MCF 10A (cell line): Measurements from ENCODE around the gene TEX19. TPM values are rescaled to one million over a fixed set of nuclear protein-coding genes. Genes with fewer than 3 reads are reported as not detected.
"Not testable (repeated sequence)": the region's sequence is repeated elsewhere in the genome, so short reads cannot be mapped to it uniquely, and the experiment has no call there.

Source experiments
- BruUV-seq: library from RNA; stranded (reverse); fragments of 400-500 nt; replicated peaks from 2 replicates; lab custom pipeline; 2021; lab: Mats Ljungman, UMichigan
- CTCF ChIA-PET: fragments of 300-600 bp; sonication (Branson Sonifier 250); formaldehyde crosslinking; extraction: SDS; loops from one replicate; lab custom pipeline; 2021; ENCODE audit warnings: antibody characterized with exemption, inconsistent platforms; lab: Yijun Ruan, JAX
- POLR2A ChIA-PET: fragments of 300-600, 350-650 bp; sonication (Branson Sonifier 250); formaldehyde crosslinking; extraction: SDS; loops from one replicate; lab custom pipeline; 2020; ENCODE audit warnings: antibody characterized with exemption, inconsistent platforms; lab: Yijun Ruan, JAX
- DNase-seq: peaks from one replicate; pipeline ENCODE4 v3.0.0-alpha.2; 2018; ENCODE audit not compliant: unreplicated experiment
- H3K27ac Mint-ChIP-seq: one replicate; pipeline ENCODE4 v1.8.0; 2022; ENCODE audit warnings: mild to moderate bottlenecking, low read depth, mixed read lengths; ENCODE audit not compliant: unreplicated experiment
- H3K27me3 Mint-ChIP-seq: one replicate; pipeline ENCODE4 v1.8.0; 2022; ENCODE audit warnings: mixed read lengths; ENCODE audit not compliant: insufficient read depth, unreplicated experiment
- H3K36me3 Mint-ChIP-seq: one replicate; pipeline ENCODE4 v1.8.0; 2022; ENCODE audit warnings: mild to moderate bottlenecking, moderate library complexity, mixed read lengths; ENCODE audit not compliant: insufficient read depth, unreplicated experiment
- H3K4me1 Mint-ChIP-seq: one replicate; pipeline ENCODE4 v1.8.0; 2022; ENCODE audit warnings: mixed read lengths; ENCODE audit not compliant: insufficient read depth, unreplicated experiment
- H3K4me3 Mint-ChIP-seq: one replicate; pipeline ENCODE4 v1.8.0; 2022; ENCODE audit warnings: mild to moderate bottlenecking, moderate library complexity, mixed read lengths; ENCODE audit not compliant: unreplicated experiment
- H3K9me3 Mint-ChIP-seq: one replicate; pipeline ENCODE4 v1.8.0; 2022; ENCODE audit warnings: mixed read lengths; ENCODE audit not compliant: unreplicated experiment
- CTCF ChIP-seq: fragments of 200-600 bp; IDR thresholded peaks from one replicate; pipeline ENCODE4 v1.8.0; 2022; ENCODE audit warnings: antibody characterized with exemption, mild to moderate bottlenecking; ENCODE audit not compliant: unreplicated experiment
- intact Hi-C: fragments of 100-400 bp; cut with micrococcal nuclease; formaldehyde crosslinking; loops from 2 replicates; pipeline ENCODE4 v1.14.1; 2022
- total RNA-seq: library from RNA; stranded (reverse); gene quantifications from 2 replicates; pipeline ENCODE4 v1.2.3, GENCODE V29; 2022

The TEX19 gene
- total RNA-seq, 1 experiment from 2014 or later, result not detected

GRCh38 chr17:82344175-82344907 lies 14.7 kb upstream of the TEX19 start:
- ChIA-PET CTCF (interaction anchor here (0.7 kb wide), 1 partner anchor 26 kb away, joined by 3 read pairs; no protein-coding TSS in a partner anchor), POLR2A (interaction anchor here (0.6 to 1.2 kb wide), 5 partner anchors 12 to 466 kb away, joined by 3 to 4 read pairs (median 3); no protein-coding TSS in a partner anchor)
- intact Hi-C loops, result no loop called here
- Mint-ChIP-seq H3K27me3 (peaks cover 11% of the 10 kb centered on the region), H3K36me3 (no peaks in the 10 kb centered on the region), H3K27ac (no peak overlapping the region), H3K9me3 (no peaks in the 10 kb centered on the region), H3K4me1 (peaks cover 8% of the 10 kb centered on the region), H3K4me3 (no peak overlapping the region)
- TF ChIP-seq CTCF, result no peak
- no TSS peak for BruUV-seq
- no peak for DNase-seq

GRCh38 chr17:82345151-82345976 lies 13.7 kb upstream of the TEX19 start:
- intact Hi-C loops, result no loop called here
- Mint-ChIP-seq H3K4me3 (no peak overlapping the region), H3K27me3 (peaks cover 11% of the 10 kb centered on the region), H3K4me1 (peaks cover 6% of the 10 kb centered on the region), H3K36me3 (no peaks in the 10 kb centered on the region), H3K27ac (no peak overlapping the region), H3K9me3 (no peaks in the 10 kb centered on the region)
- CTCF ChIA-PET, result interaction anchor here (0.7 to 1.0 kb wide), 2 partner anchors 69 to 1976 kb away, joined by 3 to 4 read pairs; no protein-coding TSS in a partner anchor
- TF ChIP-seq CTCF, result no peak
- DNase-seq, result no peak
- no TSS peak for BruUV-seq
- POLR2A ChIA-PET, result interaction anchor here (0.6 to 0.8 kb wide), 2 partner anchors 49 to 427 kb away, joined by 3 to 4 read pairs; no protein-coding TSS in a partner anchor

- Mint-ChIP-seq H3K27ac (no peak overlapping the region), H3K9me3 (no peaks in the 10 kb centered on the region), H3K27me3 (peaks cover 11% of the 10 kb centered on the region), H3K4me3 (no peak overlapping the region), H3K36me3 (no peaks in the 10 kb centered on the region), H3K4me1 (peaks cover 6% of the 10 kb centered on the region)
- CTCF ChIA-PET, result interaction anchor here (0.7 kb wide), 1 partner anchor 1978 kb away, joined by 3 read pairs; no protein-coding TSS in a partner anchor
- DNase-seq, result no peak
- POLR2A ChIA-PET, result interaction anchor here (0.6 kb wide), 1 partner anchor 73 kb away, joined by 3 read pairs; the partner anchor contains the start of gene CSNK1D
- no TSS peak for BruUV-seq
- intact Hi-C loops, result no loop called here
- TF ChIP-seq CTCF, result no peak
Measured at GRCh38 chr17:82346342-82347300, 12.4 kb upstream of the TEX19 start.

- H3K27ac Mint-ChIP-seq, BruUV-seq, H3K9me3 Mint-ChIP-seq, intact Hi-C loops, H3K36me3 Mint-ChIP-seq, CTCF ChIA-PET, H3K4me3 Mint-ChIP-seq, H3K4me1 Mint-ChIP-seq, DNase-seq: not testable (repeated sequence)
- peaks cover 11% of the 10 kb centered on the region for H3K27me3 Mint-ChIP-seq
- POLR2A ChIA-PET, result interaction anchor here (0.6 kb wide), 1 partner anchor 9 kb away, joined by 3 read pairs; no protein-coding TSS in a partner anchor
Measured at GRCh38 chr17:82347994-82348393, 11.1 kb upstream of the TEX19 start.
